Measurements from ENCODE around the gene PPIG. TPM values are rescaled to one million over a fixed set of nuclear protein-coding genes. Genes with fewer than 3 reads are reported as not detected.
"Not testable (repeated sequence)": the region's sequence is repeated elsewhere in the genome, so short reads cannot be mapped to it uniquely, and the experiment has no call there.

PPIG gene
- polyA plus RNA-seq, 3 donors = 104 to 129 (median 114) TPM

DNA sequence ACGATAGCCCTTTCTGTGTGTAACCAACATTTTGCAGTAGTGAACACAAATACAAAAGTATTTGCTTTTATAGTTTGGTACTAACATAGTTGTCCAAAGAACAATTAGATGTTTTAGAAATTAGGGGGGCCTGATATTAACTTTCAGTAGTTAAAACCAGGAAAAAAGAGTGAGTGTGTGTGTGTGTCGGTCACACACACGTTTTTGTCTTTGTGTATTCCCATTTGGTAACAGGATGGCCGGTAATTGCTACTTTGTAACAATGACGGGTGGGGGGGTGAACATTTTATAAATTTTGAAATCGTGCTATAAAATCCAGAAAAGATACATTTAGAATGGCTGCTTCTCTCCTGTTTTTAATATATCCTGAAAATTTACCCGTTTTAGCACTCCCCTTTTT is 1.5 kb downstream of the PPIG start:
- no peak for DNase-seq (ENCODE audit: low read depth in 3 of 3, low spot score in 2 of 3)

DNA sequence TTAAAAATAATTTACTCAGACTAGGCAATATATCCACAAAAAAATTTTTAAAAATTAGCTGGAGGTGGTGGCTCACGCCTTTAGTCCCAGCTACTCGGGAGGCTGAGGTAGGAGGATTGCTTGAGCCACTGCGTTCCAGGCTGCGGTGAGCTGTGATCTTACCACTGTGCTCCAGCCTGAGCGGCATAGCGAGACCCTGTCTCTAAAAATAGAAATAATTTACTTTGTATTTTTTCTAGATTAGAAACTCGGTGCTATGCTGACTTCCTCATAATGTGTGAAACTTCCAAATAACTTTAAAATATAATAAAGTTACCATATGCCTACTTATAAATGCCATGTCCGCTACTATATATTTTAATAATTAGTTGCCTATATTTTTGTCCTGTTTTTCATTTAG is 6.7 kb downstream of the PPIG start:
- no peak for DNase-seq (ENCODE audit: low read depth in 3 of 3, low spot score in 2 of 3)

DNA sequence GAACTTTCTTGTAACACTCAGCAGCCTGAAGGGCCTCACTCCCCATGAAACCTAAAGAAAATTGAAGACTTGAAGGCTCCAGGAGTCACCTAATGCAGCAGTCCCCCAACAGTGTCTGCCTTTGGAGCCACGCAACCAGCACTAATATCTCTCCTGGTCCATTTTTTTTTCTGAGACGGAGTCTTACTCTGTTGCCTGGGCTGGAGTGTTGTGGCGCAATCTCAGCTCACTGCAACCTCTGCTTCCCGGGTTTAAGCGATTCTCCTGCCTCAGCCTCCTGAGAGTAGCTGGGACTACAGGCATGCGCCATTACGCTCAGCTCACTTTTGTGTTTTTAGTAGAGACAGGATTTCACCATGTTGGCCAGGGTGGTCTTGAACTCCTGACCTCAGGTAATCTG is 12.4 kb downstream of the PPIG start:
- not testable (repeated sequence) for DNase-seq (ENCODE audit: low read depth in 3 of 3, low spot score in 2 of 3)

DNA sequence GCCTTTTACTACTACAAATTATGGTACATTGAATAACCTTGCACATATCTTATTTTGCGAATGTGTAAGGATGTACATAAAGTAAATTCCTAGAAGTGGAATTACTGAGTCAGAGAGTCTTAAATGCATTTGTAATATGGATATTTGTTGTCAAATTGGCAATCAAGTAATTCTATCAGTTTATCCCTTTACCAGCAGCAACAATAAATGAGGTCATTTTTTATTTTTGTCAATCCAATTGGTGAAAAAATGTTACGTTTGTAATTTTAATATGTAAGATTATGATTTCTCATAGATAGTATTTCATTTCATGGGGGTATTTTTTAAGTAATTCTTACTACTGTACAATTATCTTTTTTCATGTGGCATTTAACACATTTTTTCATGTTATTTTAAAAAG is 14.8 kb downstream of the PPIG start:
- DNase-seq (ENCODE audit: low read depth in 3 of 3, low spot score in 2 of 3) = no peak

DNA sequence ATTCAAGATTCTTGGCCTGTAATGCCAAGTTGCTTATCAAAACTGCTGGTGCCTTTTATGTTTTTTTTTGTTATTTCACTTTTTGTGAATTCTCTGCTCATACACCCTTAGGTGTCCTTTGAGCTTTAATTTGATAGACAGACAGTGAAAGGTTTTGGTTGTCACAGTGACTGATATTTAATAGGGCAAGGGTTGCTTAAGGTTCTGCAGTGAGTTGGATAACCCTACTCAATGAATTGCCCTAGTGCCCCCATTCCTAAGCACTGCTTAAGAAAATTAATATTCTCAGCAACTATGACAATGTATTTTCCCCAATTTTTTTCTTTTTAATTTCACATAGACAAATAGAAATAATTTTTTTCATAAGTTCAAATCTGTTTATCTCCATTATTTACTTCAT is 15.4 kb downstream of the PPIG start:
- no peak for DNase-seq (ENCODE audit: low read depth in 3 of 3, low spot score in 2 of 3)

DNA sequence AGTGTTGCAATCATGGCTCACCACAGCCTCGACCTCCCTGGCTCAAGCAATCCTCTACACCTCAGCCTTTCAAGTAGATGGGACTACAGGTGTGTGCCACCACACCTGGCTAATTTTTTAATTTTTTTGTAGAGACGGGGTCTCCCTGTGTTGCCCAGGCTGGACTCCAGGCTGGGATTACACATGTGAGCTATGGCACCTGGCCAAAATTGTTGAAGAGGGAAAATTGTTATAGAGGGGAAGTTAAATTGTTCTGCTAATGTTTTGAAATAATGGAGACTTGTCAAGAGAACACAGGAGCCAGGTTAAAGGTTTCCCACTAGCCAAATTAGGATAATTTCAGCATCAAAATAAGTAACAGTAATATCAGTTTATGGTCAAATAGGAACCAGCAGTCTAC is 25.1 kb downstream of the PPIG start:
- no peak for DNase-seq (ENCODE audit: low read depth in 3 of 3, low spot score in 2 of 3)

DNA sequence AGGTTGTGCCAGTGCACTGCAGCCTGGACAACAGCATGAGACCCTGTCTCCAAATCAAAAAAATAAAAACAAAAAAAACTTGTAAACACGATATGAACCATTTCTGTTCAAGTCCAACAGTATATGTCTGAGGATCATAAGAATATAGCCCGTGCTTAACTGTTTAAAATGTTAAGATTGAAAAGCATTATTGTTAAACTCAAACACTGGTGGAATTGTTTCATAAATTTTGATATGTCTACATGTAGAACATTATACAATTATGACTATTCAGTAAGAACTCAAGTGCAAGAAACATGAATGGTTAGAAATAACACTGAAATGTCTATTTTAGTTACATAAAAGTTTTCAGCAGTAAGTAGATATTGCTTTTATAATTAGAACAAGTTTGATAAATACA is 29.7 kb downstream of the PPIG start:
- no peak for DNase-seq (ENCODE audit: low read depth in 3 of 3, low spot score in 2 of 3)

DNA sequence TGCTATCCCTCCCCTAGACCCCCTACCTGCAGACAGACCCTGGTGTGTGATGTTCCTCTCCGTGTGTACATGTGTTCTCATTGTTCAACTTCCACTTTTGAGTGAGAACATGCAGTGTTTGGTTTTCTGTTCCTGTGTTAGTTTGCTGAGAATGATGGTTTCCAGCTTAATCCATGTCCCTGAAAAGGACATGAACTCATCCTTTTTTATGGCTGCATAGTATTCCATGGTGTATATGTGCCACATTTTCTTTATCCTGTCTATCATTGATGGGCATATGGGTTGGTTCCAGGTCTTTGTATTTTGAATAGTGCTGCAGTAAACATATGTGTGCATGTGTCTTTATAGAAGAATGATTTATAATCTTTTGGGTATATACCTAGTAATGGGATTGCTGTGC is 31.8 kb downstream of the PPIG start:
- not testable (repeated sequence) for DNase-seq (ENCODE audit: low read depth in 3 of 3, low spot score in 2 of 3)

DNA sequence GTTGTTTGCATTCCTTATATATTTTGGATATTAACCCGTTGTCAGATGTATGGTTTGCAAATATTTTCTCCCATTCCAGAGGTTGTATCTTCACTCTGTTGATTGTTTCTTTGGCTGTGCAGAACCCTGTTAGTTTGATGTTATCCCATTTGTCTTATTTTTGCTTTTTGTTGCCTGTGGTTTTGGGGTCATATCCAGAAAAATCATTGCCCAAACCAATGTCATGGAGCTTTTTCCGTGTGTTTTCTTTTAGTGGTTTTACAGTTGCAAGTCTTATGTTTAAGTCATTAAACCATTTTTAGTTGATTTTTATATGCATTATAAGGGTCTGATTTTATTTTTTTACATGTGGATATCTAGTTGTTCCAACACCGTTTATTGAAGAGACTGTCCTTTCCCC is 35.8 kb downstream of the PPIG start:
- DNase-seq (ENCODE audit: low read depth in 3 of 3, low spot score in 2 of 3) = no peak

DNA sequence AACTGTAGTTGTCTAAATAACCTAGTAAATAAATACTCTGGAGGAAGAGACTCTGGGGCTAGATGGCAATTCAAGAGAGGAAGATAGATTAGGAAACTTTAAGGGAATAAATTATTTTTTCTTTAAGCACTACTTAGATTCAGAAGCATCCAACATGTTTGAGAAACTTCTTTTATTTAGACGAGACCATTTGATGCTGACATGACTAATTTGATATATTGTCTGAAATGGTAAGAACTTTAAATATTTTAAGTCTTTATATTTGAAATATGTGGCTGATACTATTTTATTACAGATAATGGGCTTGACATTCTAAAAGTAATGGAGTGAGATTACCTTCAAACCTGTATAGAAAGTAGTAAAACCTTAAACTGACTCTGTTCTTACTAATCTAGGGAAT is 36.4 kb downstream of the PPIG start:
- no peak for DNase-seq (ENCODE audit: low read depth in 3 of 3, low spot score in 2 of 3)

DNA sequence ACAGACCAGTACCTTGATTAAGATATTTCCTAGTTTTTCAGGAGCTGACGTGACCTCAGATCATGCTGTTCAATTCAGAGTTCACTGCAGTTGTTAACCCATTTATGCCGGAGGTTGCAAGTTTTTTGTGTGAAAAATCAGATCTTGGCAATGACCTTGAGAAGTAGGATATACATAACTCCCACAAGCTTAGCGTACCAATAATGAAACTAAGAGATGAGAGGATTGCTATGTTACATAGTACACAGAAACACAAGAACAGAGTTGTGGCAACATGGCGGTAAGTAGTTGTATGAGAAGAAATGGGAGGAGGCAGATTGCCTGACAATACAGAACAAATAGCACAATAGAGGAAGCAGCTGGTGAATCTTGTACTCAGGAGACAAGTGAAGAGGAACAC is 39.1 kb downstream of the PPIG start:
- no peak for DNase-seq (ENCODE audit: low read depth in 3 of 3, low spot score in 2 of 3)

DNA sequence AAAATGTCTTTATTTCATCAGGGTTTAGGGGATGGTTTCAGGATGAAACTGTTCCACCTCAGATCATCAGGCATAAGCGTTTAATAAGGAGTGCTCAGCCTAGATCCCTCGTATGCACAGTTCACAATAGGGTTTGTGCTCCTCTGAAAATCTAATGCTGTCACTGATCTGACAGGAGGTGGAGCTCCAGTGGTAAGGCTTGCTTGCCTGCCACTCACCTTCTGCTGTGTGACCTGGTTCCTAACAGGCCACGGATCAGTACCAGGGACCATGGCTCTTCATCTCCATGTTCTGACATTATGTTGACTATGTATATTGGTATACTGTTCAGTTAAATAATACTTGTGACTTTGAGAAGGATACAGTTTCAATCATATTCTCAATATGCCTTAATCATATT is 41.6 kb downstream of the PPIG start:
- no peak for DNase-seq (ENCODE audit: low read depth in 3 of 3, low spot score in 2 of 3)

DNA sequence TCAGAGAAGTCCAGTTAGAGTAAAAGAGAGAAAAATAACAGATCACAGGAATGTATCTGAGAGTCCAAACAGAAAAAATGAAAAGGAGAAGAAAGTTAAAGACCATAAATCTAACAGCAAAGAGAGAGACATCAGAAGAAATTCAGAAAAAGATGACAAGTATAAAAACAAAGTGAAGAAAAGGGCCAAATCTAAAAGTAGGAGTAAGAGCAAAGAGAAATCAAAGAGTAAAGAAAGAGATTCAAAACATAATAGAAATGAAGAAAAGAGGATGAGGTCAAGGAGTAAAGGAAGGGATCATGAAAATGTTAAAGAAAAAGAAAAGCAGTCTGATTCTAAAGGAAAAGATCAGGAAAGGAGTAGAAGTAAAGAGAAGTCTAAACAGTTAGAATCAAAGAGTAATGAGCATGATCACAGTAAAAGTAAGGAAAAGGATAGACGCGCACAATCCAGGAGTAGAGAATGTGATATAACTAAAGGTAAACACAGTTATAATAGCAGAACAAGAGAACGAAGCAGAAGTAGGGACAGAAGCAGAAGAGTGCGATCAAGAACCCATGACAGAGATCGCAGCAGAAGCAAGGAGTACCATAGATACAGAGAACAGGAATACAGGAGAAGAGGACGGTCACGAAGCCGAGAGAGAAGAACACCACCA is 52.4 kb downstream of the PPIG start:
- DNase-seq (ENCODE audit: low read depth in 3 of 3, low spot score in 2 of 3) = no peak

DNA sequence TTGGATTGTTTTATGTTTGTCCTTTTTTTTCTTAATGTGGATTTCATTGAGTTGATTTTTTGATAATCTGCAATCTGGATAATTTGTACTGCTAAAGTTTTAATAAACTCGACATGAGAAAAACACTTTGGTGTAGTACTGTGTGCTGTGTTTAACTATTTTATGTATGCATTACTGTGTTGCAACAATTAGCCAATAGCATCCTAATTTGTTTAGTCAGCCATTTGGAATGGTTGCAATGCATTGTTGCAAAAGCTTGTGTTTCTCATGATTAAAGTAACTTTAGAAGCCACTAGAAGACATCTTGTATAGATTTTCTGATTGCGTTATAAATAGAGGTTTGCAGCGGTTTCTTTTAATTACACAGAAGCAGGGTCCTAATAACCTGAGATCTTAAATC is 53.5 kb downstream of the PPIG start:
- DNase-seq (ENCODE audit: low read depth in 3 of 3, low spot score in 2 of 3) = no peak

DNA sequence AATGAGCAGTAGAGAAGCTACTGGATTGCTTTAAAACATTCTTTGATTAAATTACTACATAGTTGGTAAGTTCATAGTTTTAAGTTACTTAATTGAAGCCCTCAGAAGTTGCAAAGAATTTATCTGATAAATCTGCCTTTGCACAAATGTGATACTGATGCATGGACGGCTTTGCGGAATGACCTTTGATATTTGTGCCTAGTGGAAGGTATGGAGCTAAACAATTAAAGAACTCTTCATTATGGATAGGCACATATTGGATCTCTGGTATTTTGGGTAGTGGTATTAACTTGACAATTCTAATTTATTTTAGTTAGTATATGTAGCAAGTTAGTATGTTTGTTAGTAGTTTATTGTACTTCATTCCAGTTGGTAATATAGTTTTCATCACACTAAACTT is 56.0 kb downstream of the PPIG start:
- no peak for DNase-seq (ENCODE audit: low read depth in 3 of 3, low spot score in 2 of 3)

DNA sequence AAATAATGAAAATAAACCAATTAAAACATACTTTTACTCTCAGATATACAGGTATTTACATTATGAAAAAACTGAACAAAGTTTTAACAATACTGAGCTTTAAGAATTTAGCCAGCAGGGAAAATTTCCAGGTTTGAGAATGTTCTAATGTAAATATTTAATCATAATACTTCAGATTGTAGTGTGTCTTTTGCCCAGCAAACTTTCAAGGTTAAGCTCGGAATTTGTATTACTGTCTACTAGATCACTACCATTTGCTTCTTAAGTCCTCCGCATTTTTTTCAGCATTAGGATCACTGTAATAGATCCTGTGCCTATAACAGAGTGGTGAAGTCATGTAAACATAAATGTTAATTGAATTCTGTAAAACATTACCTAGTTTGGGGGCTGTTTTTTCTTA is 57.3 kb downstream of the PPIG start:
- DNase-seq (ENCODE audit: low read depth in 3 of 3, low spot score in 2 of 3) = no peak

DNA sequence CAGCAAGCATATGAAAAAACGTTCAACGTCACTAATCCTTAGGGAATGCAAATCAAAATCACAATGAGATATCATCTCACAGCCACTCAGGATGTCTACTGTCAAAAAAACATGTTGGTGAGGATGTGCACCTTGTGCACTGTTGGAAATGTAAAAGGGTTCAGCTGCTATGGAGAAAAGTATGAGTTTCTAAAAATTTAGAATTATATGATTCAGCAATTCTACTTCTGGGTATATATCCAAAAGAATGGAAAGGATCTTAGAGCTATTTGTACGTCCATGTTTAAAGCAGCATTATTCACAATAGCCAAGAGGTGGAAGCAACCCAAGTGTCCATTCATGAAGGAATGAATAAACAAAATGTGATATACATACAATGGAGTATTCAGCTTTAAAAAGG is 60.0 kb downstream of the PPIG start:
- DNase-seq (ENCODE audit: low read depth in 3 of 3, low spot score in 2 of 3) = no peak

DNA sequence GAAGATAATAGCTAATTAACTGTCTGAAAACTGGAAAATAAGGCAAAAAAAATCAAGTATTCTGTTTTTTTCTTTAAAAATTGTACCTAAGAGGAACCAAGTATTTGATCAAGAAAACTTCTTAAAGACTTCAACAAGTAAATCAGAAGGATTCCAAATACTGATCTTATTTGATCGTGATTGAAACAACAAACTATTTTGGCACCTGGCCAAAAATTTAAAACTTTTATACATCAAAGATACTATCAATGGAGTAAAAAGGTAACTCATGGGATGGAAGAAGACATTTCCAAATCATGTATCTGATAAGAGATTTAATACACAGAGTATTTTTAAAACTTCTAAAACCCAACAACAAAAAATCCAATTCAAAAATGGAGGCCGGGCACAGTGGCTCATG is 63.3 kb downstream of the PPIG start:
- DNase-seq (ENCODE audit: low read depth in 3 of 3, low spot score in 2 of 3) = no peak

DNA sequence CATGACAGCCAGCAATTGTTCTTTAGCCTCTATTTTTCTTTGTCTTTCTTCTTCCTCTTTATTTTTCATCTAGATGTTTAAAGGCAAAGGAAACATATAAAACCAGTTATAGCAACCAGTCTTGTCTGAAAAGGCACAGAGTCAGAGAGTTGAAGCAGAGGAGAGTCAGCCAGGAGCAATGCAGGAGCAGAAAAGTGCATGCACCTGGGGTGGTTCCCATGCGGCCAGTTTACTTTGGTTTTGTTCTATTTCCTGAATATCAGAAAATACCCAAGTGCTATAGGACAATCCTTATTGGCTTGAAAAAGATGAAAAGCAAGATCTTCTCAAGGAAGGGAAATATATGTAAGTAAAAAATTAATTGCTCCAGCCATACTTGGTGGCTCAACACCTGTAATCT is 65.1 kb downstream of the PPIG start:
- no peak for DNase-seq (ENCODE audit: low read depth in 3 of 3, low spot score in 2 of 3)

DNA sequence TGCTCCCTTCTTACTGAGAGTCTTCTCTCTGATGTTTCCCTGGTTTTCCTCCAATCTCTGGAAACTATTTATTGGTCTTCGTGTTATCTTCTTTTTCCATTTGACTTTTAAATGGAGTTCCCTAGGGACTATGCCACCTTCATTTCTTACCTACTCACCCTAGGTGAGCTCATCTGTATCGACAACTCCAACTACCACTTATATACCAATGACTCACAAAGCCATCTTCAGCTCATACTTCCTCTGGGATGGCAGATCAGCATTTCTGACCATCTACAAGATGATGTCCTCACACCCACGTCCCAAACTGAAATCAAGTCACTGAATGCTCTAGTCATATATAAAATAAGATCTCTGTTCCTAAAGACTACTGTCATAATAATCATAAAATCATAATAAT is 69.5 kb downstream of the PPIG start:
- DNase-seq (ENCODE audit: low read depth in 3 of 3, low spot score in 2 of 3) = no peak

DNA sequence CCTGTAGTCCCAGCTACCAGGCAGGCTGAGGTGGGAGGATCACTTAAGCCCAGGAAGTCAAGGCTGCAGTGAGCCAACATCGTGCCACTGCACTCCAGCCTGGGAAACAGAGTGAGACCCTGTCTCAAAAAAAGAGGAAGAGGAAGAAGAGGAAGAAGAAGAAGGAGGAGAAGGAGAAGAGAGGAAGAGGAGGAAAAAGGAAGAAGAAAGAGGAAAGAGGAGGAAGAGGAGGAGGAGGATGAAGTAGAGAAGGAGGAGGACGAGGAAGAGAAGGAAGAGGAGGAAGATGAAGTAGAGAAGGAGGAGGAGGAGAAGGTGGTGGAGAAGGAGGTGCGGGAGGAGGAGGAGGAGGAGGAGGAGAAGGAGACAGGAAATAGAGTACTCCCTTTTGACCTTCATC is 72.0 kb downstream of the PPIG start:
- no peak for DNase-seq (ENCODE audit: low read depth in 3 of 3, low spot score in 2 of 3)

DNA sequence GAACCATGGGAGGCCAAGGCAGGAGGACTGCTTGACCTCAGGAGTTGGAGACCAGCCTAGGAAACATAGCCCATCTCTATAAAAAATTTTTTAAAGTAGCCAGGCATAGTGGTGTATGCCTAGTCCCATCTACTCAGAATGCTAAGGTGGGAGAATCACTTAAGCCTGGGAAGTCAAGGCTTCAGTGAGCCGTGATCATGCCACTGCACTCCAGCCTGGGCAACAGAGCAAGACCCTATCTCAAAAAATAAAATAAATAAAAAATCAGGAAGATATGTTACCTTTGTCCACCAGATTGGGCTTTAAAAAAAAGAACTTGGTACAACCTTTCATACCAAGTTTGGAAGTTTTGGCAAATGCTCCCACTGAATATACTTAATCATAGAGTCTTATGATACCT is 74.7 kb downstream of the PPIG start:
- DNase-seq (ENCODE audit: low read depth in 3 of 3, low spot score in 2 of 3) = no peak

DNA sequence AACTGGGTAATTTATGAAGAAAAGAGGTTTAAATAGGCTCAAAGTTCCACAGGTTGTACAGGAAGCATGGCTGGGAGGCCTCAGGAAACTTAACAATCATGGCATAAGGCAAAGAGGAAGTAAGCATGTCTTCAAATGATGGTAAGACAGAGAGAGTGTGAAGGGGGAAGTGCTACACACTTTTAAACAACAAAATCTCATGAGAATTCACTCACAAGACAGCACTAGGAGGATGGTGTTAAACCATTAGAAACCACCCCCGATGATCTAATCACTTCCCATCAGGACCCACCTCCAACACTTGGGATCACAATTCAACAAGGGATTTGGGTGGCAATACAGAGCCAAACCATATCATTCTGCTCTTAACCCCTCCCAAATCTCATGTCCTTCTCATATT is 75.2 kb downstream of the PPIG start:
- DNase-seq (ENCODE audit: low read depth in 3 of 3, low spot score in 2 of 3) = no peak

All from right renal cortex interstitium (tissue), 3 donors.